ENCODE results near the gene PALD1.

PALD1 gene

DNA sequence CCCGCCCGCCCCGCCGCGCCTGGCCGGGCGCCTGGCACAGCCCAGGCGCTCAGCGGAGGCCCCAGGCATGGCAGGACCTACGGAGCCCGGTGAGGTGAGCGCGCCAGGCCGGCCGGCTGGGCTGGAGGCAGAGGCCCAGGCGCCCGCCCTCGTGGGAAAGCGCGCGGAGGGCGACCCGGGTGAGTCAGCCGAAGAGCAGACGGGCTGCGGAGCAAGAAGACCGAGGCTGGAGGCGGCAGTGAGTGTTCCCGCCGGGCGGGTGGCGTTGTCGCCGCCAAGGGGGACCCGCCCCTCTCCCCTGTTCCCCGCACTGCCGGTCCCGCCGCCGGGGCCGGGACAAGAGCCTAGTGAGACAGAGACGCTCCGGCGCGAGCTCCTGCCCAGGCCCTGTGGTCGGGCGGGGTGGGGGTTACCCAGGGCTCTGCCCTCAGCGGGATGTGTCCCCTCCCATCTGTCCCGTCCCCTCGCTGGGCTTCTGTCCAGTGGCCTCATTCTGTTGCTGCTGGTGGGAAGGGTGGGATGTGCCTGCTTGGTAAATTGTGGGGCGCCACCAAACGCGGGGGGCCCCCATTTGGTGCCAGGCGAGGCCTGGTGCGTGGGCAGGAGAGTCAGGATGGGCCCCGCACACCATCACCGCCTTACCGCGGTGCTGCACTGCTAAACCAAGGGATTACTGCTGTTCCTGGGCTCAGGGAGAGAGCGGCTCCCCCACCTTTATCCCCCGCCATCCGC lies 20.1 kb upstream of the PALD1 start:
- DNase-seq (ENCODE audit: low read depth) = peak; percentile 49

- no peak for DNase-seq (ENCODE audit: low read depth)
Measured at GRCh38 chr10:70459061-70459773, 19.4 kb upstream of the PALD1 start.

GRCh38 chr10:70459774-70460490 lies 18.6 kb upstream of the PALD1 start:
- DNase-seq (ENCODE audit: low read depth) = no peak

DNA sequence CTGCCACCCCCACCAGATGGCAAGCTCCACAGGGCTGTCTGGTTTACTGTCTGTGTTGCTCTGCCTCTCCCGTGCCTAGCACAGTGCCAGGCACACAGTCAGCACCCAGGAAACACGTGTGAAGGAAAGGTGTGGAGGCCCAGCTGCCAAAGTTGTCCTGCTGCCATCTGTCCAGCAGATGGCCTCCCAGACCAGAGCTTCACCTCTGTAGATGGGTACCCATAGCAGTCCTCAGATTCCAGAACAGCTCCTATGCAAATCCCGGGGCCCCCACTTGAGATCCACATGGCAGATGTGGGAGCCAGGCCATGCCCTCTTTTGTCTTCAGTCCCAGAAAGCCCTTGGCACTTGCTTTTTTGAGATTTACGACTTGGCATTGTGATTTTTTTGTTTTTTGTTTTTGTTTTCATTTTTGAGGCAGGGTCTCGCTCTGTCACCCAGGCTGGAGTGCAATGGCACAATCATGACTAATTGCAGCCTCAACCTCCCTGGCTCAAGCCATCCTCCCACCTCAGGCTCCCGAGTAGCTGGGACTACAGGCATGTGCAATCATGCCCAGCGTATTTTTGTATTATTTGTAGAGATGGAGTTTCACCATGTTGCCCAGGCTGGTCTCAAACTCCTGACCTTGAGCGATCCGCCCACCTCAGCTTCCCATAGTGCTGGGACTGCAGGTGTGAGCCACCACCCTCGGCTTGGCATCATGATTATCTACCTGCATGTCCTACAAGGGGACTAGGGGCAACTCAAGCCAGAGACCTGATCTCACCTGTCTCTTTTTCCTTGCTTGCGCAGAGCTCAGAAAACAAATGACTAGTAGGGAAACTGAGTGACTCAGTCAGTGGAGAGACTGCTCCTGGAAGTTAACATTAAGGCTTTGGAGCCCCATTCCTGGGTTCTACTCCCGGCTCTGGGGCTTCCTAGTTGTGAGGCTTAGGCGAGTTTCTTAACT lies 16.9 kb upstream of the PALD1 start:
- DNase-seq (ENCODE audit: low read depth) = no peak

DNA sequence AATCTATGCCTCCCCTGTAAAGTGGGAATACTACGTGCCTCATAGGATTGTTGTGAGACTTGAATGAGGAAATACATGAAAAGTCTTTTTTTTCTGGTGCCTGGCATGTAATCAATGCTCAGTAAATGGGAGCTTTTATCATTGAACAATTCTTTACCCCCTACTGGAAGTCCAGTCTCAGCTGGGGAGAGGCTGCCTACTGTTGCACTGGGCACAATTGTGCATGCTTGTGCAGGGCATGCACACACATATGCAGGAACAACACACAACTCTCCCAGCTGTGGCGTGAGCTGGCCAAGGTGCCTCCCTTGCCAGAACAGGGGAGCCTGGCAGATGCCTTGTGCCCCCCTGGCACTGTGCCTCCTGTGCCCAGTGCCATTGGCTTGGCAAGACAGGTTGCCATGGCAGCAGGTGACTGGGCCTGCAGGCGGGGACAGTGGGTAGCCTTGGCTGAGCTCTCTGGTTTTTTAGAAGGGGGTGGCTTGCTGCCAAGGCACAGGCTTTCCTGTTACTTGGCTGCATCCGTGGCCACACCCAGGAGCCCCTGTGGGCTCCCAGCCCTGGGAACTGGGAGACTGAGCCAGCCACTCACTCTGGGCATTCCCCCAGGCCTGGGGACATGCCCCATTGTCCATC lies 16.1 kb upstream of the PALD1 start:
- no peak for DNase-seq (ENCODE audit: low read depth)

GRCh38 chr10:70465278-70465677 lies 13.3 kb upstream of the PALD1 start:
- no peak for DNase-seq (ENCODE audit: low read depth)

DNA sequence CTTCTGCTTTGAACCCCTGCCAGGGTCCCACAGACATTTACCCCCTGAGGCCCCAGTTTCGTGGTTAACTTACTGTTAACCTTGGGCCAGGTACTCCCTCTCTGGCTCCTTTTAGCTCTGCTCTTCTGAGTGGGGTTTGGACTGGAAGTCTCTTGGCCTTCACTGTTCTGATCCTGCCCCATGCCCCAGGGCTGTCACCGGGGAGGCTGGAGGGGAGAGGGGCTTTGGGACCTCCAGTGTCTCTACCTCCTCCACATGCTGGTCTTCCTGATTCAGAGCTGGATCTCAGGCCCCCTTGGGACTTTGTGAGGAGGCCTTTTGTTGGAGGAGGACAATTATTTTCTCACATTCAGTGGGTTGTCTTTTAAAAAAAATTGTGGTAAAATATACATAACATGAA lies 12.7 kb upstream of the PALD1 start:
- DNase-seq (ENCODE audit: low read depth) = no peak

GRCh38 chr10:70466951-70467350 lies 11.6 kb upstream of the PALD1 start:
- no peak for DNase-seq (ENCODE audit: low read depth)

GRCh38 chr10:70472799-70473454 lies 5.6 kb upstream of the PALD1 start:
- DNase-seq (ENCODE audit: low read depth) = no peak

GRCh38 chr10:70474780-70475179 lies 3.8 kb upstream of the PALD1 start:
- DNase-seq (ENCODE audit: low read depth) = no peak

- DNase-seq (ENCODE audit: low read depth) = no peak
Measured at GRCh38 chr10:70475661-70476060, 2.9 kb upstream of the PALD1 start.

DNA sequence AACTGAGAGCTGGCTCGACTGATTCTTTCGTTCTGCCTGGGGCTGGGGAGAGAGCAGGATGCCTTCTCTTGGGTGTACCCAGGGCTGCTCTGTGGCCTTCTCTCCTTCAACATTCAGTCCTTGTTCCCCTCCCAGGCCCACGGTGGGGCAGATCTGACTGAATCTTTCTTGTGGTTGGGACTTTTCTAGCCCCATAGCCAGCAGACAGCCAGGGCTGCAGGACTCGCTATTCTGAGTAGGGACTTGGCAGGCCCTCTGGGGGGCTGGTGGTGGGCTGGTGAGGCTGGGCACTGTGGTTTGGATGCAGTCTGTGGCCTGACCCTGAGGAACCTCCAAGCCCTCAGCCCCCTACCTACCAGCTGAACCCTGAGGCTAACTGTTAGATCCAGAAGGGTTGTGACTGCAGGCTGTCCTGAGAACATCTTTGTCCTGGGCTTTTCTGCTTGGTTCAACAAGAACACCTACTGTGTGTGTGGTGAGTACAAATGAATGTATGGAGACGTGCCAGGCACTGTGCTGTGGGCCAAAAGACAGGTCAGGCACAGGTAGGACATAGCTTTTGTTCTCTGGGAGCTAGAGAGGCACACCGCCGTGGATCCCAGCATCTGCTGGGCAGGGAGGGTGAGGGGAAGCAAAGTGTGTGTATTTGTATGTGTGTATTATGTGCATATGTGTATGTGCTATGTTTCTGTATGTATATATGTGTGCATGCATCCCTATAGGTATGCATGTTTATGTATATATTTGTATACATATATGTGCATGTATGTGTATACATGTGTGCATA lies 2.1 kb upstream of the PALD1 start:
- no peak for DNase-seq (ENCODE audit: low read depth)

- DNase-seq (ENCODE audit: low read depth) = peak; percentile 75
Measured at GRCh38 chr10:70477661-70478162, 855 bp upstream of the PALD1 start.

- DNase-seq (ENCODE audit: low read depth) = no peak
Measured at GRCh38 chr10:70479165-70479581, 606 bp downstream of the PALD1 start.

GRCh38 chr10:70479626-70480238 lies 1.2 kb downstream of the PALD1 start:
- DNase-seq (ENCODE audit: low read depth) = no peak

GRCh38 chr10:70480239-70480861 lies 1.8 kb downstream of the PALD1 start:
- DNase-seq (ENCODE audit: low read depth) = no peak

- no peak for DNase-seq (ENCODE audit: low read depth)
Measured at GRCh38 chr10:70481105-70481504, 2.5 kb downstream of the PALD1 start.

DNA sequence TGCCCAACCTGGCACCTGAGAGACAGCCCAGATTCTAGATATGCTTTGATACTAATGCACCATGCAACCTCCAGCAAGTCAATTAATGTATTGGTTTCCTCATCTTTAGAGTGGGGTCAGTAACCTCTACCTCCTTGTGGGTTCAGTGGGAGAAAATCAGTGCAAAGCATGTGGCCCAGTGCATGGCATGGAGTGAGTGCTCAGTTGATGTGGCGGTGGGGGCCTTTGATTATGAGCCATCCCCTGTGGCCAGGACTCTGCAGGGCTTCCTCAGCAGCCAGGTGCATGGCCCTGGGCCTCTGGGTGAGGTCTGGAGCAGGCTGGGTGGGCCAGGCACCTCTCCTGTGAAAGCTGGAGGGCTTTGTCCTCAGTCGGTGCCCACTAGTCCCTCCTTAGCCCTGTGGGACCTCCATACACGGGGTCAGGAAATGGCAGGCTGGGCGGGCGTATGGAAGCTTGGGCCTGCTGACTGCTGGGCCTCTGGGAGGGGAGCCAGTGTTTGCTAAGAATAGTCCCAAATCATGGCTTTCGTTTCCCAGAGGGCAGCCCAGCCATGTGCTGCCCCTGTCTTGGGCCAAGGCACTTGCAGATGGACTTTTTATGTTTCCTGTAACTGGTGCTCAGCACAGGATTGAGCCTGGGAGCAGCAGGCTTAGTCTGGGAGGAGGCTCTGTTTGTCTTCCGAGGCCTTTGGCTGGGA lies 3.4 kb downstream of the PALD1 start:
- no peak for DNase-seq (ENCODE audit: low read depth)

All from stimulated activated CD8-positive, alpha-beta memory T cell treated with anti-CD3 and anti-CD28 coated beads, Interleukin-12 subunit alpha, Interleukin-12 subunit beta, amount 100 ng/mL, for 4 hours (primary cell).